ENCODE results near the gene NAGPA. TPM values are rescaled to one million over a fixed set of nuclear protein-coding genes. Genes with fewer than 3 reads are reported as not detected.

The NAGPA gene
- total and polyA plus RNA-seq, 2 of the 8 experiments (the other 6 are each of a cell fraction or from before 2014, with no cell fraction given), result 10.1 to 13.2 TPM

GRCh38 chr16:5026664-5027063, 7.1 kb downstream of the NAGPA start:
- no peak overlapping the region for H2BK12ac ChIP-seq (ENCODE audit: low read depth, low read length)
- H3K4me3 ChIP-seq (ENCODE audit: extremely low read depth in 1 of 4, insufficient read depth in 2 of 4, low read depth in 3 of 4, low read length in 4 of 4), result no peak overlapping the region
- H2BK120ac ChIP-seq (replicated peaks; ENCODE audit: low read depth, low read length), result no peak overlapping the region
- no peaks in the 10 kb centered on the region for H3K9me3 ChIP-seq (ENCODE audit: insufficient read depth in 2 of 2, low read depth in 1 of 2, low read length in 1 of 2)
- no peaks in the 10 kb centered on the region for H3K79me1 ChIP-seq (ENCODE audit: low read depth, low read length)
- DNase-seq (ENCODE audit: low read depth in 1 of 2, low spot score in 2 of 2) (no peak), FAIRE-seq (no peak)
- no peaks in the 10 kb centered on the region for H4K20me1 ChIP-seq (replicated peaks in 1 of 2; ENCODE audit: control insufficient read depth in 1 of 2, insufficient read depth in 2 of 2, low read length in 2 of 2)
- 90% methylated on average over 8 of the region's 8 CpGs; no CpG with 5 or more reads in 1 of the 2 experiments for WGBS, 2 experiments (ENCODE audit: extremely low coverage in 1 of 2, insufficient coverage in 1 of 2, insufficient read length in 1 of 2, insufficient replicate concordance in 2 of 2, low coverage in 1 of 2, low lambda C conversion rate in 2 of 2, missing lambda C conversion rate in 1 of 2)
- TF ChIP-seq BCL11A (IDR thresholded peaks at IDR 0.05; ENCODE audit: low read depth in 2 of 2, low read length in 2 of 2) (no peak), EGR1 (IDR thresholded peaks at IDR 0.05; ENCODE audit: borderline replicate concordance, low read depth, low read length) (no peak)
- no peak overlapping the region for H3K14ac ChIP-seq (ENCODE audit: insufficient read length)
- H4K91ac ChIP-seq (replicated peaks; ENCODE audit: insufficient read length, low read length), result no peak overlapping the region
- no peak overlapping the region for H3K56ac ChIP-seq (replicated peaks; ENCODE audit: insufficient read length, low read depth, low read length)
- ChIA-PET POLR2A (ENCODE audit: partially characterized antibody) (interaction anchor here (0.7 to 2.2 kb wide), 3 partner anchors 17 to 550 kb away, joined by 4 to 8 read pairs (median 4); partner anchors contain the start of gene SEC14L5), CTCF (ENCODE audit: partially characterized antibody) (interaction anchor here (0.7 to 3.5 kb wide), 12 partner anchors 12 to 160 kb away, joined by 3 to 27 read pairs (median 3); no protein-coding TSS in a partner anchor)
- H2BK5ac ChIP-seq (ENCODE audit: low read depth, low read length), result no peak overlapping the region
- no peak overlapping the region for H3K4ac ChIP-seq (replicated peaks; ENCODE audit: insufficient read length, low read depth, low read length)
- no peak overlapping the region for H2AFZ ChIP-seq (ENCODE audit: low read length)
- no peak overlapping the region for H2BK20ac ChIP-seq (ENCODE audit: low read length)
- no peak overlapping the region for H3K18ac ChIP-seq (ENCODE audit: extremely low read depth, low read length)
- H4K8ac ChIP-seq (ENCODE audit: extremely low read depth, insufficient read depth, low read length), result no peak overlapping the region
- no peaks in the 10 kb centered on the region for H3K79me2 ChIP-seq (ENCODE audit: control insufficient read depth in 1 of 2, insufficient read depth in 2 of 2, low read length in 2 of 2)
- no peaks in the 10 kb centered on the region for H3K36me3 ChIP-seq (ENCODE audit: control insufficient read depth in 2 of 4, insufficient read depth in 4 of 4, low read length in 3 of 4)
- H2AK5ac ChIP-seq (ENCODE audit: low read depth, low read length), result no peak overlapping the region
- H3K9ac ChIP-seq (replicated peaks in 1 of 4; ENCODE audit: extremely low read depth in 1 of 4, low read depth in 3 of 4, low read length in 3 of 4), result no peak overlapping the region
- H4K5ac ChIP-seq (ENCODE audit: insufficient read length, low read depth, low read length), result no peak overlapping the region
- no peak overlapping the region for H3K27ac ChIP-seq (ENCODE audit: low read depth, low read length)
- H3K4me1 ChIP-seq (replicated peaks in 1 of 4; ENCODE audit: control insufficient read depth in 3 of 4, insufficient read depth in 4 of 4, low read length in 3 of 4), result peaks cover 0 to 4% (median 1%) of the 10 kb centered on the region in 4 experiments; a peak in 3 of 7 replicates
- H2BK15ac ChIP-seq (ENCODE audit: low read length), result no peak overlapping the region
- no peak overlapping the region for H3K23ac ChIP-seq (ENCODE audit: insufficient read length)
- H3K23me2 ChIP-seq (ENCODE audit: low read depth, low read length), result no peaks in the 10 kb centered on the region
- H3K4me2 ChIP-seq (ENCODE audit: insufficient read depth in 1 of 2, low read depth in 2 of 2, low read length in 2 of 2), result no peak overlapping the region
- no peaks in the 10 kb centered on the region for H3K27me3 ChIP-seq (replicated peaks in 1 of 4; ENCODE audit: control insufficient read depth in 3 of 4, extremely low read depth in 1 of 4, insufficient read depth in 3 of 4, low read length in 3 of 4)

All from H1 (cell line).